ENCODE results near the gene KISS1R.

- TF ChIP-seq CTCF (conservative IDR thresholded peaks at IDR 0.05 in 1 of 2, IDR thresholded peaks at IDR 0.05 in 1 of 2; ENCODE audit: extremely low read depth in 1 of 2, insufficient read depth in 1 of 2, low read depth in 1 of 2, low read length in 2 of 2): no peak
- no peak for TF ChIP-seq EZH2 (IDR thresholded peaks at IDR 0.05; ENCODE audit: borderline replicate concordance, low read length)
Observed at GRCh38 chr19:873561-874041, 43.5 kb upstream of the KISS1R start.
